C4-2B (cell line): ENCODE measurements around the gene MGMT.

ENCODE experiments used
- ZFX ChIP-seq: fragments of 450-650 bp; IDR thresholded peaks from 2 replicates; pipeline ENCODE4 v1.6.1; 2017
- TF ChIP-seq, protein P1 (sequence below): fragments of 450-650 bp; conservative IDR thresholded peaks from 2 replicates; pipeline ENCODE4 v1.5.1; 2017; ENCODE audit warnings: mild to moderate bottlenecking

DNA sequence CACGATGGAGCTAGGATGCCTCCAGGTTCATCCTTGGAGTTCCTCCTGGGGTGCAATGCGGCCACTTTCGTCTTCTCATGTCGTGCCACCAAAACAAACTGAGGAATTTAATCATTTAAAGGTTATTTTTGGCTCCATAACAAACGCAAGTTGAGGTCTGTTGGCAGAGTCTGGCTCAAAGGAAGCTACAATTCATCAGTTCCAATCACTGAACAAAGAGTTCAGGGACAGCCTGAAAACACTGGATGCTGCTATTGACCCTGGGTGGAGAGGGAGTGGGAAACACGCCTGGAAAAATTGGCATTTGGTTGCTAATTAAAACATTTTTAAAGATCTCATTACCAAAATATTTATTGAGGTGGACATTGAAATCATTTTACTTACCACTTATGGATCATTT is 11.4 kb upstream of the MGMT start:
- TF ChIP-seq, protein P1, sequence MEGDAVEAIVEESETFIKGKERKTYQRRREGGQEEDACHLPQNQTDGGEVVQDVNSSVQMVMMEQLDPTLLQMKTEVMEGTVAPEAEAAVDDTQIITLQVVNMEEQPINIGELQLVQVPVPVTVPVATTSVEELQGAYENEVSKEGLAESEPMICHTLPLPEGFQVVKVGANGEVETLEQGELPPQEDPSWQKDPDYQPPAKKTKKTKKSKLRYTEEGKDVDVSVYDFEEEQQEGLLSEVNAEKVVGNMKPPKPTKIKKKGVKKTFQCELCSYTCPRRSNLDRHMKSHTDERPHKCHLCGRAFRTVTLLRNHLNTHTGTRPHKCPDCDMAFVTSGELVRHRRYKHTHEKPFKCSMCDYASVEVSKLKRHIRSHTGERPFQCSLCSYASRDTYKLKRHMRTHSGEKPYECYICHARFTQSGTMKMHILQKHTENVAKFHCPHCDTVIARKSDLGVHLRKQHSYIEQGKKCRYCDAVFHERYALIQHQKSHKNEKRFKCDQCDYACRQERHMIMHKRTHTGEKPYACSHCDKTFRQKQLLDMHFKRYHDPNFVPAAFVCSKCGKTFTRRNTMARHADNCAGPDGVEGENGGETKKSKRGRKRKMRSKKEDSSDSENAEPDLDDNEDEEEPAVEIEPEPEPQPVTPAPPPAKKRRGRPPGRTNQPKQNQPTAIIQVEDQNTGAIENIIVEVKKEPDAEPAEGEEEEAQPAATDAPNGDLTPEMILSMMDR: no peak
- no peak for TF ChIP-seq ZFX
